Heart left ventricle (tissue), 16 donors: Measurements from ENCODE around the gene C11orf91. TPM values are rescaled to one million over a fixed set of nuclear protein-coding genes. Genes with fewer than 3 reads are reported as not detected.

Experiments
- ATAC-seq, 4 donors: fragments of 200-7000 bp; cut with Tn5 transposase; one replicate each; pipeline ENCODE4 v1.9.1; 2020 to 2022; ENCODE audit warnings: moderate library complexity in 4 of 4, mild to moderate bottlenecking in 3 of 4, moderate number of reproducible peaks in 1 of 4
- DNase-seq, 5 donors: peaks; one replicate each; pipeline ENCODE4 v3.0.0-alpha.2; 2020
- H3K27ac ChIP-seq, 12 donors: fragments of 200-600 bp; sonication (generic) in 4 of 12; one replicate each; pipeline versions ENCODE4 v1.5.0 to v1.8.0; 2016 to 2022; ENCODE audit warnings: mild to moderate bottlenecking in 2 of 12
- H3K27me3 ChIP-seq, 9 donors: fragments of 200-600 bp; sonication (generic) in 2 of 9; one replicate each; pipeline versions ENCODE4 v1.5.1 to v1.8.0; 2016 to 2022; ENCODE audit warnings: mild to moderate bottlenecking in 3 of 9
- H3K36me3 ChIP-seq, 9 donors: fragments of 200-600 bp; sonication (generic) in 2 of 9; one replicate each; pipeline versions ENCODE4 v1.5.0 to v1.8.0; 2018 to 2022; ENCODE audit warnings: mild to moderate bottlenecking in 2 of 9
- H3K4me1 ChIP-seq, 12 donors: fragments of 200-600 bp; sonication (generic) in 4 of 12; one replicate each; pipeline versions ENCODE4 v1.5.0 to v1.8.0; 2016 to 2022; ENCODE audit warnings: mild to moderate bottlenecking in 3 of 12
- H3K4me3 ChIP-seq, 12 donors: fragments of 200-600 bp; sonication (generic) in 4 of 12; one replicate each; pipeline versions ENCODE4 v1.5.0 to v1.8.0; 2017 to 2022; ENCODE audit warnings: mild to moderate bottlenecking in 9 of 12, moderate library complexity in 4 of 12
- H3K9me3 ChIP-seq, 12 donors: fragments of 200-600 bp; sonication (generic) in 4 of 12; one replicate each; pipeline versions ENCODE4 v1.5.0 to v1.8.0; 2016 to 2022; ENCODE audit warnings: mild to moderate bottlenecking in 1 of 12
- CTCF ChIP-seq, 12 donors: fragments of 200-600 bp; sonication (generic) in 4 of 12; IDR thresholded peaks; one replicate each; pipeline versions ENCODE4 v1.5.0 to v1.8.0; 2018 to 2022; ENCODE audit warnings: antibody characterized with exemption in 12 of 12, mild to moderate bottlenecking in 5 of 12
- POLR2A ChIP-seq, 2 donors: fragments of 450-650 bp; IDR thresholded peaks; one replicate each; pipeline ENCODE4 v1.6.1; 2017; ENCODE audit warnings: antibody characterized with exemption in 2 of 2, mild to moderate bottlenecking in 2 of 2, moderate library complexity in 2 of 2
- WGBS, 4 donors: extraction: QIAGEN DNeasy Blood & Tissue Kit in 2 of 4; methylation state at CpG; one replicate each; pipeline versions ENCODE4 v1.1.5 to v1.1.7; 2013 to 2018; 5-methylcytosine and 5-hydroxymethylcytosine counted together
- intact Hi-C, 10 donors: fragments of 100-400 bp; cut with DNase I; formaldehyde crosslinking; loops; one replicate each; pipeline versions ENCODE4 v1.11.1 to v1.14.2; 2022
- polyA plus RNA-seq, 2 donors: library from polyadenylated mRNA; stranded (reverse); fragments of 200-250 nt; gene quantifications; one replicate each; pipeline ENCODE4 v1.2.3, GENCODE V29; 2013
- total RNA-seq, 9 donors: library from RNA; depleted of rRNA in 2 of 9; stranded (reverse); fragments of >200 nt in 2 of 9; fragmentation: NEBNext Ultra II Directional in 3 of 9; extraction: Animal tissue kit (Norgen Biotek cat#: 25700) in 3 of 9; gene quantifications; one replicate each; pipeline versions ENCODE4 v1.1.0 to v1.2.4, GENCODE V29; 2016 to 2023
- donor health status: ischemic (EF 13 %, LVEDD 7.1; RV severe dilation, severe dysfunction).
- donor health status: healthy with polysubstance abuse.
- donor health status: DM: no; HTN: yes; CAD: no.
- donor health status: DM: no; HTN: no; CAD: no.
- donor health status: ischemic (EF 25% LVEDD 6.9; RV normal size, moderate dysfunction).
- donor health status: ischemic (EF 25% LVEDD 5.7; RV mildly dilated, moderate dysfunction).
- donor health status: healthy.
- donor health status: DM: yes; HTN: yes; CAD: no.
- donor health status: ischemic (EF 35%, LVEDD 5.7; RV mildly dilated, moderate dysfunction).
- donor health status: nonischemic (EF 11% LVEDD 7.7; RV severe dilation, severe dysfunction).
- donor health status: DM: yes; HTN: yes; CAD: no.
- donor health status: PGD.
- donor health status: ischemic (EF 29% LVEDD 5.4; RV normal size, mild dysfunction).
- donor health status: nonischemic (EF 23%, LVEDD 6.1; RV moderate dilation, normal function).

The C11orf91 gene
- total and polyA plus RNA-seq, 11 donors, result 0.56 to 1.00 (median 0.70) TPM; not detected in 7

GRCh38 chr11:33735271-33736147, 34.9 kb upstream of the C11orf91 start:
- peaks cover 4 to 59% (median 48%) of the 10 kb centered on the region in 12 donors for H3K4me1 ChIP-seq
- 2 to 9% (median 3%) methylated on average over 34 to 53 of the region's 53 CpGs for WGBS, 4 donors
- TF ChIP-seq POLR2A (IDR thresholded peaks at IDR 0.05), result no peak
- TF ChIP-seq CTCF (IDR thresholded peaks at IDR 0.05), result peak in 2 of 12 donors; percentile 10 to 25

GRCh38 chr11:33734441-33735270, 34.0 kb upstream of the C11orf91 start:
- intact Hi-C loops, result loop anchor here in 8 of 10 donors (1.0 to 5.0 kb wide), 5 partner anchors 11 to 477 kb away; partner anchors contain the start of genes C11orf91 (in 5 of the 8) and HIPK3 (in 2 of the 8)
- Histone ChIP-seq H3K4me3 (peak overlapping the region; percentile 75 to 98 (median 92)), H3K36me3 (peaks cover 0 to 27% (median 17%) of the 10 kb centered on the region in 9 donors), H3K9me3 (no peaks in the 10 kb centered on the region), H3K27me3 (no peaks in the 10 kb centered on the region), H3K4me1 (peaks cover 4 to 67% (median 57%) of the 10 kb centered on the region in 12 donors), H3K27ac (peak overlapping the region; percentile 93 to 100 (median 98))
- DNase-seq (peak in 2 of 5 donors; percentile 38 to 42), ATAC-seq (peak; percentile 18 to 62 (median 38))
- 3 to 11% (median 8%) methylated on average over 15 of the region's 15 CpGs for WGBS, 4 donors
- TF ChIP-seq POLR2A (IDR thresholded peaks at IDR 0.05) (peak in 1 of 2 donors; percentile 64), CTCF (IDR thresholded peaks at IDR 0.05) (no peak)

More at GRCh38 chr11:33735271-33736147, 34.9 kb upstream of the C11orf91 start:
- Histone ChIP-seq H3K27ac (peak overlapping the region; percentile 93 to 100 (median 98)), H3K27me3 (no peaks in the 10 kb centered on the region), H3K4me3 (peak overlapping the region; percentile 75 to 98 (median 92)), H3K9me3 (no peaks in the 10 kb centered on the region), H3K36me3 (peaks cover 0 to 19% (median 11%) of the 10 kb centered on the region in 9 donors)
- DNase-seq (peak in 4 of 5 donors; percentile 45 to 72 (median 52)), ATAC-seq (peak in 3 of 4 donors; percentile 6 to 28 (median 21))
- intact Hi-C loops, result loop anchor here in 8 of 10 donors (1.0 to 5.0 kb wide), 7 partner anchors 12 to 478 kb away; partner anchors contain the start of genes C11orf91 (in 6 of the 8) and HIPK3 (in 2 of the 8)

GRCh38 chr11:33733980-33734379, 33.4 kb upstream of the C11orf91 start:
- peaks cover 0 to 30% (median 17%) of the 10 kb centered on the region in 9 donors for H3K36me3 ChIP-seq
- H3K4me3 ChIP-seq, result peak overlapping the region in 11 of 12 donors; percentile 75 to 98 (median 94)
- DNase-seq, result no peak
- H3K27me3 ChIP-seq, result no peaks in the 10 kb centered on the region
- H3K27ac ChIP-seq, result peak overlapping the region in 11 of 12 donors; percentile 93 to 100 (median 97)
- H3K9me3 ChIP-seq, result no peaks in the 10 kb centered on the region
- intact Hi-C loops, result loop anchor here in 1 of 10 donors (2.0 kb wide), 1 partner anchor 33 kb away; the partner anchor contains the start of gene C11orf91
- TF ChIP-seq POLR2A (IDR thresholded peaks at IDR 0.05), result no peak
- no peak for TF ChIP-seq CTCF (IDR thresholded peaks at IDR 0.05)
- peaks cover 4 to 72% (median 63%) of the 10 kb centered on the region in 12 donors for H3K4me1 ChIP-seq
- whole genome bisulfite sequencing, 4 donors, result 32 to 50% (median 39%) methylated on average over 7 of the region's 7 CpGs
- no peak for ATAC-seq
